H9 (cell line): Measurements from ENCODE around the gene GCC2. TPM values are rescaled to one million over a fixed set of nuclear protein-coding genes. Genes with fewer than 3 reads are reported as not detected.
A peak's percentile ranks its signal among the peaks of the same experiment; 100 is the strongest.

Experiments used
- DNase-seq: peaks from one replicate; pipeline ENCODE4 v3.0.0-alpha.2; 2017
- H2AFZ ChIP-seq: one replicate; pipeline ENCODE4 v1.6.1; 2013; ENCODE audit warnings: mild to moderate bottlenecking, low read length, control low read depth, moderate library complexity
- H2AK5ac ChIP-seq: 2 replicates; pipeline ENCODE4 v1.6.1; 2013; ENCODE audit warnings: low read length, control low read depth, mixed read lengths; ENCODE audit not compliant: insufficient read length
- H2BK120ac ChIP-seq: one replicate; pipeline ENCODE4 v1.6.1; 2013; ENCODE audit warnings: low read depth, mild to moderate bottlenecking, low read length, control low read depth, inconsistent platforms; ENCODE audit not compliant: poor library complexity, severe bottlenecking
- H2BK12ac ChIP-seq: 2 replicates; pipeline ENCODE4 v1.6.1; 2013; ENCODE audit warnings: low read length, control low read depth, mixed read lengths, low read depth; ENCODE audit not compliant: insufficient read length
- H2BK15ac ChIP-seq: 2 replicates; pipeline ENCODE4 v1.6.1; 2013; ENCODE audit warnings: low read depth, low read length, control low read depth
- H2BK20ac ChIP-seq: one replicate; pipeline ENCODE4 v1.6.1; 2013; ENCODE audit warnings: low read depth, mild to moderate bottlenecking, low read length, control low read depth, inconsistent platforms; ENCODE audit not compliant: poor library complexity, severe bottlenecking
- H2BK5ac ChIP-seq: 2 replicates; pipeline ENCODE4 v1.6.1; 2013; ENCODE audit warnings: low read length, control low read depth, mixed read lengths; ENCODE audit not compliant: insufficient read length
- H3K14ac ChIP-seq: 2 replicates; pipeline ENCODE4 v1.6.1; 2013; ENCODE audit warnings: low read length, control low read depth; ENCODE audit not compliant: insufficient read depth
- H3K18ac ChIP-seq: 2 replicates; pipeline ENCODE4 v1.6.1; 2013; ENCODE audit warnings: low read depth, mild to moderate bottlenecking, mixed read lengths, low read length, control low read depth; ENCODE audit not compliant: insufficient read length
- H3K23ac ChIP-seq: 2 replicates; pipeline ENCODE4 v1.6.1; 2013; ENCODE audit warnings: low read length, control low read depth, mixed read lengths, low read depth; ENCODE audit not compliant: insufficient read length
- H3K23me2 ChIP-seq: 2 replicates; pipeline ENCODE4 v1.6.1; 2013; ENCODE audit warnings: low read depth, mild to moderate bottlenecking, mixed read lengths, low read length, control low read depth; ENCODE audit not compliant: insufficient read length, poor library complexity, severe bottlenecking
- H3K27ac ChIP-seq: 2 replicates; pipeline ENCODE4 v1.5.1; 2013; ENCODE audit warnings: low read length, control low read depth, mixed read lengths, low read depth; ENCODE audit not compliant: insufficient read length
- H3K27me3 ChIP-seq: 2 replicates; pipeline ENCODE4 v1.6.1; 2013; ENCODE audit warnings: low read length, control low read depth, inconsistent platforms; ENCODE audit not compliant: insufficient read depth
- H3K4ac ChIP-seq: 2 replicates; pipeline ENCODE4 v1.6.1; 2013; ENCODE audit warnings: low read depth, mild to moderate bottlenecking, control low read depth, inconsistent platforms, low read length, moderate library complexity
- H3K4me1 ChIP-seq: 2 replicates; pipeline ENCODE4 v1.6.1; 2013; ENCODE audit warnings: low read length, control low read depth, inconsistent platforms; ENCODE audit not compliant: insufficient read depth
- H3K4me2 ChIP-seq: 2 replicates; pipeline ENCODE4 v1.6.1; 2013; ENCODE audit warnings: low read length, control low read depth, mixed read lengths; ENCODE audit not compliant: insufficient read length, insufficient read depth
- H3K56ac ChIP-seq: 2 replicates; pipeline ENCODE4 v1.6.1; 2013; ENCODE audit warnings: low read depth, mild to moderate bottlenecking, mixed read lengths, low read length, control low read depth; ENCODE audit not compliant: insufficient read length
- H3K79me1 ChIP-seq: 2 replicates; pipeline ENCODE4 v1.6.1; 2013; ENCODE audit warnings: low read depth, mild to moderate bottlenecking, moderate library complexity, low read length, control low read depth, inconsistent platforms; ENCODE audit not compliant: insufficient read depth, poor library complexity, severe bottlenecking
- H3K79me2 ChIP-seq: 2 replicates; pipeline ENCODE4 v1.6.1; 2013; ENCODE audit warnings: low read length, control low read depth, inconsistent platforms; ENCODE audit not compliant: insufficient read depth
- H3K9ac ChIP-seq: 2 replicates; pipeline ENCODE4 v1.6.1; 2013; ENCODE audit warnings: low read length, control low read depth, mixed read lengths; ENCODE audit not compliant: insufficient read length; ENCODE audit errors: extremely low read depth
- H3K9me3 ChIP-seq: one replicate; pipeline ENCODE4 v1.6.1; 2013; ENCODE audit warnings: low read depth, low read length, inconsistent platforms; ENCODE audit not compliant: control insufficient read depth
- H3T11ph ChIP-seq: one replicate; pipeline ENCODE4 v1.6.1; 2013; ENCODE audit warnings: mild to moderate bottlenecking, low read length, control low read depth, inconsistent platforms
- H4K20me1 ChIP-seq: one replicate; pipeline ENCODE4 v1.6.1; 2013; ENCODE audit not compliant: control insufficient read depth, insufficient read length, insufficient read depth
- H4K5ac ChIP-seq: 2 replicates; pipeline ENCODE4 v1.6.1; 2013; ENCODE audit warnings: low read depth, mild to moderate bottlenecking, mixed read lengths, low read length, control low read depth; ENCODE audit not compliant: insufficient read length
- H4K8ac ChIP-seq: replicated peaks from 2 replicates; pipeline ENCODE4 v1.6.1; 2013; ENCODE audit warnings: low read length, control low read depth, mixed read lengths, low read depth; ENCODE audit not compliant: insufficient read length
- H4K91ac ChIP-seq: 2 replicates; pipeline ENCODE4 v1.6.1; 2013; ENCODE audit warnings: low read depth, mild to moderate bottlenecking, moderate library complexity, mixed read lengths, low read length, control low read depth; ENCODE audit not compliant: insufficient read length
- H3K27ac Mint-ChIP-seq, 3 experiments: 2 replicates in 2 of 3; 3 replicates in 1 of 3; pipeline ENCODE4 v1.8.0; 2020 to 2021; ENCODE audit warnings: mixed read lengths in 3 of 3, mild to moderate bottlenecking in 1 of 3, moderate library complexity in 1 of 3
- H3K27me3 Mint-ChIP-seq: 2 replicates; pipeline ENCODE4 v1.8.0; 2021; ENCODE audit warnings: low read depth, mild to moderate bottlenecking, moderate library complexity, mixed read lengths
- H3K36me3 Mint-ChIP-seq, 3 experiments: 2 replicates in 2 of 3; 3 replicates in 1 of 3; pipeline ENCODE4 v1.8.0; 2020 to 2021; ENCODE audit warnings: low read depth in 3 of 3, mixed read lengths in 3 of 3; ENCODE audit not compliant: insufficient read depth in 1 of 3
- H3K4me1 Mint-ChIP-seq, 2 experiments: 2 replicates each; pipeline ENCODE4 v1.8.0; 2020; ENCODE audit warnings: mixed read lengths in 2 of 2
- H3K4me3 Mint-ChIP-seq, 2 experiments: 2 replicates in 1 of 2; 3 replicates in 1 of 2; pipeline ENCODE4 v1.8.0; 2020 to 2021; ENCODE audit warnings: mild to moderate bottlenecking in 2 of 2, mixed read lengths in 2 of 2, moderate library complexity in 1 of 2
- H3K9me3 Mint-ChIP-seq, 2 experiments: 2 replicates in 1 of 2; 3 replicates in 1 of 2; pipeline ENCODE4 v1.8.0; 2020; ENCODE audit warnings: mild to moderate bottlenecking in 2 of 2, mixed read lengths in 2 of 2, moderate library complexity in 1 of 2
- CTCF ChIP-seq: fragments of 200-600 bp; sonication (generic); conservative IDR thresholded peaks from 3 replicates; pipeline ENCODE4 v1.8.0; 2021; ENCODE audit warnings: antibody characterized with exemption, mild to moderate bottlenecking
- WGBS: extraction: QIAGEN DNeasy Blood & Tissue Kit; methylation state at CpG from one replicate; pipeline ENCODE4 v1.1.7; 2013; ENCODE audit warnings: missing lambda C conversion rate, low lambda C conversion rate, mixed read lengths; ENCODE audit not compliant: insufficient read length; ENCODE audit errors: extremely low coverage; 5-methylcytosine and 5-hydroxymethylcytosine counted together
- long read RNA-seq: library from polyadenylated mRNA; unstranded; transcript quantifications from one replicate; pipeline ENCODE4 v2.0.0, GENCODE V29; 2020
- total RNA-seq: library from RNA; stranded (reverse); gene quantifications from 2 replicates; pipeline ENCODE4 v1.2.1, GENCODE V29; 2021

Gene GCC2, protein sequence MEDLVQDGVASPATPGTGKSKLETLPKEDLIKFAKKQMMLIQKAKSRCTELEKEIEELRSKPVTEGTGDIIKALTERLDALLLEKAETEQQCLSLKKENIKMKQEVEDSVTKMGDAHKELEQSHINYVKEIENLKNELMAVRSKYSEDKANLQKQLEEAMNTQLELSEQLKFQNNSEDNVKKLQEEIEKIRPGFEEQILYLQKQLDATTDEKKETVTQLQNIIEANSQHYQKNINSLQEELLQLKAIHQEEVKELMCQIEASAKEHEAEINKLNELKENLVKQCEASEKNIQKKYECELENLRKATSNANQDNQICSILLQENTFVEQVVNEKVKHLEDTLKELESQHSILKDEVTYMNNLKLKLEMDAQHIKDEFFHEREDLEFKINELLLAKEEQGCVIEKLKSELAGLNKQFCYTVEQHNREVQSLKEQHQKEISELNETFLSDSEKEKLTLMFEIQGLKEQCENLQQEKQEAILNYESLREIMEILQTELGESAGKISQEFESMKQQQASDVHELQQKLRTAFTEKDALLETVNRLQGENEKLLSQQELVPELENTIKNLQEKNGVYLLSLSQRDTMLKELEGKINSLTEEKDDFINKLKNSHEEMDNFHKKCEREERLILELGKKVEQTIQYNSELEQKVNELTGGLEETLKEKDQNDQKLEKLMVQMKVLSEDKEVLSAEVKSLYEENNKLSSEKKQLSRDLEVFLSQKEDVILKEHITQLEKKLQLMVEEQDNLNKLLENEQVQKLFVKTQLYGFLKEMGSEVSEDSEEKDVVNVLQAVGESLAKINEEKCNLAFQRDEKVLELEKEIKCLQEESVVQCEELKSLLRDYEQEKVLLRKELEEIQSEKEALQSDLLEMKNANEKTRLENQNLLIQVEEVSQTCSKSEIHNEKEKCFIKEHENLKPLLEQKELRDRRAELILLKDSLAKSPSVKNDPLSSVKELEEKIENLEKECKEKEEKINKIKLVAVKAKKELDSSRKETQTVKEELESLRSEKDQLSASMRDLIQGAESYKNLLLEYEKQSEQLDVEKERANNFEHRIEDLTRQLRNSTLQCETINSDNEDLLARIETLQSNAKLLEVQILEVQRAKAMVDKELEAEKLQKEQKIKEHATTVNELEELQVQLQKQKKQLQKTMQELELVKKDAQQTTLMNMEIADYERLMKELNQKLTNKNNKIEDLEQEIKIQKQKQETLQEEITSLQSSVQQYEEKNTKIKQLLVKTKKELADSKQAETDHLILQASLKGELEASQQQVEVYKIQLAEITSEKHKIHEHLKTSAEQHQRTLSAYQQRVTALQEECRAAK (N-terminal part only)
- 46.7 and 53.3 TPM in 2 replicates for total RNA-seq
- long read RNA-seq, transcript GCC2-203 (6 exons, 786 nt), result major isoform, 19 of 175 reads
- long read RNA-seq, partial matches to known transcripts, result 145 of 175 reads
- long read RNA-seq, other reads (novel, unspliced or antisense), result 11 of 175 reads

DNA sequence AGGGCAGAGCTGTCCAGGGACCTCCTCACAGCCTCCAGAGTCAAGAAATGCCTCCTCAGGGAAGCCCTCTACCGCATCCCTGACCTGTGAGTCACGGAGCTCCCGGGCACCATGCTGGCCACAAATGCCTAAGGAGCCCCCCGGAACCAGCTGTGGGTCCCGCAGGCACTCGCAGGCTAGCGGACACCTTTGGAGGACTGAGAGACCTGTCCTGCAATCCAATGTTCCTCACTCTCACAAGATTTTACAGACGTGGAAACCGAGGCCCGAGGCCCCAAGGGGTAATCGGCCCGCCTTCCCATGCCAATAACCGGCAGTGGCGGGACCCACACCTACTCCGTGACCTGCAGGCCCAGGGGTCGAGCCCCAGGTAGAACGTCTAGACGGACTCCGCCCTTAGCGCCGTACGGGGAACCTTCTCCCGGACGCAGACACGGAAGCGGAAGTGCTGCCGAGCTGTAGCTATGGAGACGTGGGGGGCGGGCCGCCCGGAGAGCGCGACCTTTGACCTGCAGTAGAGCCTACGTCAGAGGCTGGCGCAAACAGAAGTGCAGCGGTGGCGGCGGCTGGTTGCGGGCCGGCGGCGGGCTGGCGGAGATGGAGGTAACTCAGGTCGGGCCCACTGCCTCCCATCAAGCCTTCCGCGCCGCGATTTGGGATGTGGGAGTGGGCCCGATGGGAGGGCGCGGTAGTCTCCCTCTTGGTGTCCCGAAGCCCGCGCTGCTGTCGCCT lies at the start of gene GCC2:
TSS of gene GCC2 (plus strand) at position 529 of the 732 bp plus-strand sequence. CDS start at position 598, 69 bp downstream.
- Histone ChIP-seq H2AK5ac (no peak within 1 kb of the TSS), H3K14ac (peak within 1 kb of the TSS; percentile 88), H3K18ac (peak within 1 kb of the TSS; percentile 94), H3K4me2 (peak within 1 kb of the TSS; percentile 67), H3K27ac (no peak within 1 kb of the TSS), H4K91ac (no peak within 1 kb of the TSS), H3T11ph (no peak within 1 kb of the TSS), H3K9ac (peak within 1 kb of the TSS; percentile 84), H2AFZ (no peak within 1 kb of the TSS), H3K79me1 (no peaks in the 10 kb centered on the region), H3K4me1 (peaks cover 2% of the 10 kb centered on the region; the same call in 1 of the 2 replicates), H2BK120ac (no peak within 1 kb of the TSS), H3K79me2 (no peaks in the 10 kb centered on the region; the same call in 1 of the 2 replicates), H4K8ac (no peak within 1 kb of the TSS), H3K9me3 (no peaks in the 10 kb centered on the region), H4K5ac (no peak within 1 kb of the TSS), H3K23me2 (no peaks in the 10 kb centered on the region), H3K27me3 (no peaks in the 10 kb centered on the region), H2BK5ac (no peak within 1 kb of the TSS), H3K56ac (no peak within 1 kb of the TSS), H3K4ac (no peak within 1 kb of the TSS), H4K20me1 (no peaks in the 10 kb centered on the region), H2BK20ac (no peak within 1 kb of the TSS), H2BK12ac (no peak within 1 kb of the TSS), H2BK15ac (no peak within 1 kb of the TSS), H3K23ac (no peak within 1 kb of the TSS)
- TF ChIP-seq CTCF, result no peak
- Mint-ChIP-seq H3K9me3 (no peaks in the 10 kb centered on the region; a peak in 1 of 5 replicates), H3K4me1 (peaks cover 29% of the 10 kb centered on the region in 2 experiments), H3K4me3 (peak within 1 kb of the TSS; percentile 92 to 93), H3K36me3 (peaks cover 12 to 34% (median 31%) of the 10 kb centered on the region in 3 experiments), H3K27ac (peak within 1 kb of the TSS; percentile 92 to 98 (median 96)), H3K27me3 (no peaks in the 10 kb centered on the region)
- peak; percentile 97 for DNase-seq
- WGBS, result no CpG with 5 or more reads among the region's 55 CpGs
